C4-2B (cell line): ENCODE results near the gene CAMTA1.

Experiments used
- CTCF ChIP-seq: fragments of 450-650 bp; conservative IDR thresholded peaks from 2 replicates; pipeline ENCODE4 v1.5.1; 2017; ENCODE audit warnings: mild to moderate bottlenecking
- ZFX ChIP-seq: fragments of 450-650 bp; IDR thresholded peaks from 2 replicates; pipeline ENCODE4 v1.6.1; 2017

GRCh38 chr1:7551442-7551841 is 766.2 kb downstream of the CAMTA1 start:
- no peak for TF ChIP-seq ZFX
- no peak for TF ChIP-seq CTCF
